Measurements from ENCODE around the gene GLIS1. TPM values are rescaled to one million over a fixed set of nuclear protein-coding genes. Genes with fewer than 3 reads are reported as not detected.

GLIS1 gene
- total RNA-seq, 1 donor from 2014 or later, result 1.2 TPM

GRCh38 chr1:53752281-53752680 is 13.3 kb upstream of the GLIS1 start:
- no peaks in the 10 kb centered on the region for H3K36me3 ChIP-seq
- H3K27me3 ChIP-seq, result no peaks in the 10 kb centered on the region
- TF ChIP-seq POLR2A (IDR thresholded peaks at IDR 0.05) (no peak), CTCF (IDR thresholded peaks at IDR 0.05) (no peak), POLR2AphosphoS5 (IDR thresholded peaks at IDR 0.05; ENCODE audit: insufficient read depth in 1 of 2, low read depth in 1 of 2) (no peak)
- no peaks in the 10 kb centered on the region for H3K9me3 ChIP-seq
- intact Hi-C loops (cut with DNase I), result no loop called here
- H3K27ac ChIP-seq, result no peak overlapping the region
- no peak for DNase-seq (ENCODE audit: extremely low spot score in 2 of 2)
- no peaks in the 10 kb centered on the region for H3K4me1 ChIP-seq
- no peak overlapping the region for H3K4me3 ChIP-seq

- intact Hi-C loops (cut with DNase I), result no loop called here
- no peak overlapping the region for H3K27ac ChIP-seq
- no peaks in the 10 kb centered on the region for H3K36me3 ChIP-seq
- no peak overlapping the region for H3K4me3 ChIP-seq
- no peaks in the 10 kb centered on the region for H3K9me3 ChIP-seq
- H3K27me3 ChIP-seq, result no peaks in the 10 kb centered on the region
- peak in 1 of 2 donors; percentile 34 for DNase-seq (ENCODE audit: extremely low spot score in 2 of 2)
- no peaks in the 10 kb centered on the region for H3K4me1 ChIP-seq
- TF ChIP-seq POLR2A (IDR thresholded peaks at IDR 0.05) (no peak), POLR2AphosphoS5 (IDR thresholded peaks at IDR 0.05; ENCODE audit: insufficient read depth in 1 of 2, low read depth in 1 of 2) (no peak), CTCF (IDR thresholded peaks at IDR 0.05) (no peak)
Measured at GRCh38 chr1:53747841-53748240, 8.9 kb upstream of the GLIS1 start.

GRCh38 chr1:53740621-53741105 is 1.7 kb upstream of the GLIS1 start:
- Histone ChIP-seq H3K4me1 (peaks cover 23% of the 10 kb centered on the region), H3K9me3 (no peaks in the 10 kb centered on the region), H3K27me3 (no peaks in the 10 kb centered on the region), H3K36me3 (no peaks in the 10 kb centered on the region), H3K4me3 (no peak overlapping the region), H3K27ac (no peak overlapping the region)
- intact Hi-C loops (cut with DNase I), result no loop called here
- no peak for DNase-seq (ENCODE audit: extremely low spot score in 2 of 2)
- TF ChIP-seq CTCF (IDR thresholded peaks at IDR 0.05) (no peak), POLR2AphosphoS5 (IDR thresholded peaks at IDR 0.05; ENCODE audit: insufficient read depth in 1 of 2, low read depth in 1 of 2) (no peak)

- H3K27ac ChIP-seq, result peak overlapping the region; percentile 30
- intact Hi-C loops (cut with DNase I), result no loop called here
- TF ChIP-seq POLR2AphosphoS5 (IDR thresholded peaks at IDR 0.05; ENCODE audit: insufficient read depth in 1 of 2, low read depth in 1 of 2) (peak in 1 of 2 donors; percentile 46), POLR2A (IDR thresholded peaks at IDR 0.05) (peak in 1 of 2 donors; percentile 68), CTCF (IDR thresholded peaks at IDR 0.05) (no peak)
- no peaks in the 10 kb centered on the region for H3K9me3 ChIP-seq
- no peak for DNase-seq (ENCODE audit: extremely low spot score in 2 of 2)
- peak overlapping the region; percentile 56 to 76 for H3K4me3 ChIP-seq
- H3K4me1 ChIP-seq, result peaks cover 29% of the 10 kb centered on the region
- no peaks in the 10 kb centered on the region for H3K36me3 ChIP-seq
- no peaks in the 10 kb centered on the region for H3K27me3 ChIP-seq
Measured at GRCh38 chr1:53738205-53739108, 507 bp downstream of the GLIS1 start.

- H3K27me3 ChIP-seq, result no peaks in the 10 kb centered on the region
- H3K27ac ChIP-seq, result peak overlapping the region; percentile 30
Measured at GRCh38 chr1:53737648-53738204, 1.2 kb downstream of the GLIS1 start.

More at GRCh38 chr1:53737648-53738204, 1.2 kb downstream of the GLIS1 start:
- Histone ChIP-seq H3K4me3 (peak overlapping the region; percentile 56 to 76), H3K36me3 (no peaks in the 10 kb centered on the region), H3K4me1 (peaks cover 29% of the 10 kb centered on the region), H3K9me3 (no peaks in the 10 kb centered on the region)
- intact Hi-C loops (cut with DNase I), result no loop called here
- TF ChIP-seq POLR2A (IDR thresholded peaks at IDR 0.05) (no peak), CTCF (IDR thresholded peaks at IDR 0.05) (no peak), POLR2AphosphoS5 (IDR thresholded peaks at IDR 0.05; ENCODE audit: insufficient read depth in 1 of 2, low read depth in 1 of 2) (no peak)
- no peak for DNase-seq (ENCODE audit: extremely low spot score in 2 of 2)

Data from vagina (tissue), 2 donors.